HCT116 (cell line): ENCODE data around the gene ALDH1L2.

Experiments
- CEBPB ChIP-seq: IDR thresholded peaks from 2 replicates; pipeline ENCODE4 v1.6.1; 2012; ENCODE audit warnings: low read depth
- EGR1 ChIP-seq: IDR thresholded peaks from 2 replicates; pipeline ENCODE4 v1.6.1; 2012; ENCODE audit warnings: low read depth
- EZH2 ChIP-seq: fragments of 200-600 bp; sonication (generic); IDR thresholded peaks from 2 replicates; pipeline ENCODE4 v1.6.1; 2017; ENCODE audit warnings: antibody characterized with exemption, mixed run types
- MAX ChIP-seq: IDR thresholded peaks from 2 replicates; pipeline ENCODE4 v1.6.1; 2012
- POLR2A ChIP-seq: IDR thresholded peaks from 2 replicates; pipeline ENCODE4 v1.7.0; 2011; ENCODE audit warnings: borderline replicate concordance; ENCODE audit not compliant: insufficient read depth, insufficient read length; ENCODE audit errors: extremely low read depth
- POLR2AphosphoS5 ChIP-seq: IDR thresholded peaks from 2 replicates; pipeline ENCODE4 v1.6.1; 2011; ENCODE audit warnings: mild to moderate bottlenecking, low read depth, low read length, moderate library complexity
- SP1 ChIP-seq: IDR thresholded peaks from 2 replicates; pipeline ENCODE4 v1.6.1; 2012; ENCODE audit warnings: low read depth
- YY1 ChIP-seq: IDR thresholded peaks from 2 replicates; pipeline ENCODE4 v1.6.1; 2011; ENCODE audit warnings: low read length, low read depth, moderate library complexity, mild to moderate bottlenecking; ENCODE audit not compliant: insufficient replicate concordance; ENCODE audit errors: extremely low read depth
- TF ChIP-seq, protein P1 (sequence below), 3 experiments: fragments of 200-600 bp in 1 of 3; sonication (generic) in 1 of 3; IDR thresholded peaks in 2 of 3; conservative IDR thresholded peaks in 1 of 3; 2 replicates each; pipeline ENCODE4 v1.5.1; 2012 to 2017; ENCODE audit warnings: low read depth in 2 of 3, low read length in 2 of 3, antibody characterized with exemption in 1 of 3, borderline replicate concordance in 1 of 3, control low read depth in 1 of 3, mild to moderate bottlenecking in 1 of 3, mixed read lengths in 1 of 3, mixed run types in 1 of 3, moderate library complexity in 1 of 3; ENCODE audit not compliant: insufficient read depth in 1 of 3

GRCh38 chr12:105057174-105057573, 27.1 kb downstream of the ALDH1L2 start:
- no peak for TF ChIP-seq POLR2A
- no peak for TF ChIP-seq MAX
- no peak for TF ChIP-seq EZH2
- TF ChIP-seq, protein P1, sequence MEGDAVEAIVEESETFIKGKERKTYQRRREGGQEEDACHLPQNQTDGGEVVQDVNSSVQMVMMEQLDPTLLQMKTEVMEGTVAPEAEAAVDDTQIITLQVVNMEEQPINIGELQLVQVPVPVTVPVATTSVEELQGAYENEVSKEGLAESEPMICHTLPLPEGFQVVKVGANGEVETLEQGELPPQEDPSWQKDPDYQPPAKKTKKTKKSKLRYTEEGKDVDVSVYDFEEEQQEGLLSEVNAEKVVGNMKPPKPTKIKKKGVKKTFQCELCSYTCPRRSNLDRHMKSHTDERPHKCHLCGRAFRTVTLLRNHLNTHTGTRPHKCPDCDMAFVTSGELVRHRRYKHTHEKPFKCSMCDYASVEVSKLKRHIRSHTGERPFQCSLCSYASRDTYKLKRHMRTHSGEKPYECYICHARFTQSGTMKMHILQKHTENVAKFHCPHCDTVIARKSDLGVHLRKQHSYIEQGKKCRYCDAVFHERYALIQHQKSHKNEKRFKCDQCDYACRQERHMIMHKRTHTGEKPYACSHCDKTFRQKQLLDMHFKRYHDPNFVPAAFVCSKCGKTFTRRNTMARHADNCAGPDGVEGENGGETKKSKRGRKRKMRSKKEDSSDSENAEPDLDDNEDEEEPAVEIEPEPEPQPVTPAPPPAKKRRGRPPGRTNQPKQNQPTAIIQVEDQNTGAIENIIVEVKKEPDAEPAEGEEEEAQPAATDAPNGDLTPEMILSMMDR (IDR thresholded peaks at IDR 0.05 in 2 of 3, conservative IDR thresholded peaks at IDR 0.05 in 1 of 3; ENCODE audit: borderline replicate concordance in 1 of 3, insufficient read depth in 1 of 3, low read depth in 2 of 3, low read length in 2 of 3) = no peak
- no peak for TF ChIP-seq POLR2AphosphoS5
- TF ChIP-seq CEBPB = no peak
- TF ChIP-seq YY1 = no peak
- no peak for TF ChIP-seq EGR1
- TF ChIP-seq SP1 = no peak
